ENCODE results near the gene RABGGTB. TPM values are rescaled to one million over a fixed set of nuclear protein-coding genes. Genes with fewer than 3 reads are reported as not detected.

Gene RABGGTB
- 101 TPM for total RNA-seq

DNA sequence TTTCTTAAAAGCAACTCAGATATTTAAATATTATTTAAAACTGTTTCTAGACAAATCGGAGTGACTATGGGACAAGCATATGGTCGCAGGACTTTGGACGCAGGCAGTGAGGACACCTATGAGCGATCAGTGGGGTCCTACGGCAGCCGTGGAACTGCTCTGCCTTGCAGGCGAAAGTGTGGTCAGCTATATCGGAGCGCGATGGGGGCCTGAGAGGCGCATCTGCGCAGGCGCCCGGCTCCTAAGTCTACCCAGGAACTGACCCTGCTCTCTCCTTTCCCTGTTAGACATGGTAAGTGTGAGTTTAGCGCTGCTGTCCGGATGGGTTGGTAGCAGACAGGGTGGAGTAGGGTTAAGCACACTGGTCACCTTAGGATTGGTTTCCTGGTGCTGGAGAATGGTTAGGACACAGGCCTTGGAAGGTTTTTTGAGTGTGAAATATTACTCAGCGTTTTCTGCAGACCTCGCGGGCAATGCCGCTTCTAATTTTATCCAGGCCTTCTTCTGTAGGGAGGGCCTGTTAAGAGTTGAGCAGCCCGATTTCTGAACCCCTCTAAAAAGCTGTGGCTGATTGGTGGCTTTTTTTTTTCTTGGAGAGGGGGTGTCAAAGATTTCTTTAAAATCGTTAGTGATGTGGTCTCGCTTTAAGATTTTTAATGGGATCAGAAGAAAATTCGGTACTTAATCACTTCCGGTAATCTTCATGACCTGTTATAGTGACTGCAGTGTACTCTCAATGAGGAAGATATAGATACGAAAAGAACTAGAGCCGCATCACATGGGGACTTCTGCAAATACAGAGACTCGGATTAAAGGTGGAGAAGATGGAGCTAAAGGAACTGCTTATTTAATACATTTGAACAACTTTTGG is at the start of gene RABGGTB:
RABGGTB (plus strand) TSS at position 274 of the 871 bp plus-strand sequence; CDS start at position 290, 16 bp downstream.

DNA sequence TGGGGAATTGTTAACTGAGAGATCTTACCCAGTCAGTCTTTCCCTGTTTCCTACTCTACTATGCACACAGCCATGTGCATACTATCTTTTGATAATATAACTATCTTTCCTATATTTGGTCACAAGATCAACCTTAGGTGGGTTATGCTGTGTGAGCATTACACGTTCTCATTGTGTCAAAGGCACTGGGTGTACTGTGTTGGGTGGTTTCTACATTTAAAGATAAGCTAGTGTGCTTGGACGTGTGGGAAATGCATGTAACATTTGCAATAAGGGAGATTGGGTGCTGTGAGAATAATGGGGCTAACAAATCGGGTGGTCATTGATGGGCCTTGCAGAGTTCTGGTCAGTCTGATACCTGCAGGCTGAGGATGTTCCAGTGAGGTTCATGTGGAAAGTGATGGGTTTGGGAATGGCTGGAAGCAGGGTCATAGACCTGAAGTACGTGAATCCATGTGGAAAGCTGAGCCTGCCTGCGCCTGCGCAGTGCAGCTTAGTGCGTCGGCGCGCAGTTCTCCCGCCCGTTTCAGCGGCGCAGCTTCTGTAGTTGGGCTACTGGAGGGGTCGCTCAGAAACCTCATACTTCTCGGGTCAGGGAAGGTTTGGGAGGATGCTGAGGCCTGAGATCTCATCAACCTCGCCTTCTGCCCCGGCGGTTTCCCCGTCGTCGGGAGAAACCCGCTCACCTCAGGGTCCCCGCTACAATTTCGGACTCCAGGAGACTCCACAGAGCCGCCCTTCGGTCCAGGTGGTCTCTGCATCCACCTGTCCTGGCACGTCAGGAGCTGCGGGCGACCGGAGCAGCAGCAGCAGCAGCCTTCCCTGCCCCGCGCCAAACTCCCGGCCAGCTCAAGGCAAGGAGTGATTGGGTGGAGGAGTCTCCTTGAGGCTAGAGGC is 10.6 kb downstream of the RABGGTB start, which contains the start of gene MSH4:
MSH4 (plus strand) TSS at position 507 of the 897 bp plus-strand sequence; CDS start at position 611, 104 bp downstream.

Other genes starting within 250 kb of the RABGGTB start
- 19.1 TPM for gene SLC44A5, start 175.1 kb upstream of the RABGGTB start, total RNA-seq
- gene ACADM, start 61.5 kb upstream of the RABGGTB start, total RNA-seq = 77.6 TPM
- gene MSH4, start 10.6 kb downstream of the RABGGTB start, total RNA-seq = 0.77 TPM
- gene ASB17, start 146.1 kb downstream of the RABGGTB start, total RNA-seq = not detected

All from camera-type eye (tissue), 1 donor.